ENCODE data around the gene PDE4B.

- TF ChIP-seq POLR2AphosphoS5 (IDR thresholded peaks at IDR 0.05) (no peak), CTCF (IDR thresholded peaks at IDR 0.05) (no peak)
These were observed 104.0 kb downstream of the PDE4B start for GRCh38 chr1:65896721-65897120.

Measured in esophagus muscularis mucosa (tissue), 3 donors.